HG02623 (cell line): ENCODE results near the gene ZNF674.
"Not testable (repeated sequence)": the region's sequence is repeated elsewhere in the genome, so short reads cannot be mapped to it uniquely, and the experiment has no call there.

Experiments
- ATAC-seq: cut with Tn5 transposase; IDR thresholded peaks from one replicate; pipeline ENCODE4 v1.9.1; 2021; ENCODE audit warnings: moderate library complexity; ENCODE audit not compliant: unreplicated experiment

Gene ZNF674

GRCh38 chrX:46571423-46572339 is 26.5 kb upstream of the ZNF674 start:
- ATAC-seq = no peak

GRCh38 chrX:46569621-46570020 is 24.4 kb upstream of the ZNF674 start:
- ATAC-seq = no peak

- ATAC-seq = no peak
These were observed 22.2 kb upstream of the ZNF674 start for GRCh38 chrX:46567388-46567787.

GRCh38 chrX:46561824-46562657 is 16.8 kb upstream of the ZNF674 start:
- ATAC-seq = peak; percentile 97

- ATAC-seq = no peak
These were observed 13.8 kb upstream of the ZNF674 start for GRCh38 chrX:46559062-46559461.

- ATAC-seq = no peak
These were observed 9.7 kb upstream of the ZNF674 start for GRCh38 chrX:46554942-46555341.

- no peak for ATAC-seq
These were observed 8.7 kb upstream of the ZNF674 start for GRCh38 chrX:46553935-46554334.

GRCh38 chrX:46551494-46552128 is 6.4 kb upstream of the ZNF674 start:
- no peak for ATAC-seq

GRCh38 chrX:46549914-46550313 is 4.7 kb upstream of the ZNF674 start:
- no peak for ATAC-seq

- ATAC-seq = no peak
These were observed 2.6 kb upstream of the ZNF674 start for GRCh38 chrX:46547857-46548256.

- ATAC-seq = not testable (repeated sequence)
These were observed 694 bp downstream of the ZNF674 start for GRCh38 chrX:46544527-46544926.

- ATAC-seq = no peak
These were observed 1.8 kb downstream of the ZNF674 start for GRCh38 chrX:46543441-46543840.

- no peak for ATAC-seq
These were observed 13.8 kb downstream of the ZNF674 start for GRCh38 chrX:46531442-46531841.

- not testable (repeated sequence) for ATAC-seq
These were observed 14.8 kb downstream of the ZNF674 start for GRCh38 chrX:46530404-46530908.

- ATAC-seq = not testable (repeated sequence)
These were observed 15.3 kb downstream of the ZNF674 start for GRCh38 chrX:46529740-46530403.

GRCh38 chrX:46528640-46529039 is 16.6 kb downstream of the ZNF674 start:
- ATAC-seq = not testable (repeated sequence)

- no peak for ATAC-seq
These were observed 39.1 kb downstream of the ZNF674 start for GRCh38 chrX:46506076-46506475.

- no peak for ATAC-seq
These were observed 42.4 kb downstream of the ZNF674 start for GRCh38 chrX:46502848-46503247.

GRCh38 chrX:46500054-46500453 is 45.2 kb downstream of the ZNF674 start:
- no peak for ATAC-seq

GRCh38 chrX:46488712-46489111 is 56.5 kb downstream of the ZNF674 start:
- no peak for ATAC-seq

- ATAC-seq = no peak
These were observed 59.3 kb downstream of the ZNF674 start for GRCh38 chrX:46485897-46486296.
